GM23248 (cell line): ENCODE results near the gene RABGAP1L. TPM values are rescaled to one million over a fixed set of nuclear protein-coding genes. Genes with fewer than 3 reads are reported as not detected.
"Not testable (repeated sequence)": the region's sequence is repeated elsewhere in the genome, so short reads cannot be mapped to it uniquely, and the experiment has no call there.

Source experiments
- DNase-seq: peaks from one replicate; pipeline ENCODE4 v3.0.0-alpha.2; 2015
- H2AFZ ChIP-seq: fragments of 200-600 bp; sonication (generic); 2 replicates; pipeline ENCODE4 v1.6.1; 2016; ENCODE audit warnings: antibody characterized with exemption
- H3F3A ChIP-seq: fragments of 200-600 bp; sonication (generic); 2 replicates; pipeline ENCODE4 v1.6.1; 2016; ENCODE audit warnings: mild to moderate bottlenecking, antibody characterized with exemption, mixed run types; ENCODE audit not compliant: insufficient read depth
- H3K27ac ChIP-seq: fragments of 200-600 bp; sonication (generic); 2 replicates; pipeline ENCODE4 v1.5.1; 2016; ENCODE audit warnings: mild to moderate bottlenecking
- H3K27me3 ChIP-seq: fragments of 200-600 bp; sonication (generic); replicated peaks from 2 replicates; pipeline ENCODE4 v1.6.1; 2016; ENCODE audit warnings: mild to moderate bottlenecking; ENCODE audit not compliant: insufficient read depth
- H3K36me3 ChIP-seq: fragments of 200-600 bp; sonication (generic); 2 replicates; pipeline ENCODE4 v1.6.1; 2016; ENCODE audit warnings: low read depth, mild to moderate bottlenecking
- H3K4me1 ChIP-seq: fragments of 200-600 bp; sonication (generic); 2 replicates; pipeline ENCODE4 v1.6.1; 2016; ENCODE audit warnings: mild to moderate bottlenecking; ENCODE audit not compliant: insufficient read depth
- H3K4me2 ChIP-seq: fragments of 200-600 bp; sonication (generic); one replicate; pipeline ENCODE4 v1.6.1; 2016; ENCODE audit warnings: mild to moderate bottlenecking; ENCODE audit not compliant: unreplicated experiment
- H3K4me3 ChIP-seq: fragments of 200-600 bp; sonication (generic); 2 replicates; pipeline ENCODE4 v1.5.1; 2016; ENCODE audit warnings: mild to moderate bottlenecking
- H3K79me2 ChIP-seq: fragments of 200-600 bp; sonication (generic); 2 replicates; pipeline ENCODE4 v1.6.1; 2016; ENCODE audit warnings: mild to moderate bottlenecking; ENCODE audit not compliant: insufficient read depth
- H3K9ac ChIP-seq: fragments of 200-600 bp; sonication (generic); 2 replicates; pipeline ENCODE4 v1.6.1; 2016; ENCODE audit warnings: mild to moderate bottlenecking
- H3K9me2 ChIP-seq: fragments of 200-600 bp; sonication (generic); 2 replicates; pipeline ENCODE4 v1.6.1; 2016; ENCODE audit warnings: mixed run types, mild to moderate bottlenecking, moderate library complexity; ENCODE audit not compliant: insufficient read depth
- H3K9me3 ChIP-seq: fragments of 200-600 bp; sonication (generic); one replicate; pipeline ENCODE4 v1.6.1; 2017; ENCODE audit warnings: low read depth
- H4K20me1 ChIP-seq: fragments of 200-600 bp; sonication (generic); 2 replicates; pipeline ENCODE4 v1.6.0; 2016; ENCODE audit not compliant: insufficient read depth
- EZH2 ChIP-seq: fragments of 200-600 bp; sonication (generic); IDR thresholded peaks from 2 replicates; pipeline ENCODE4 v1.6.1; 2018; ENCODE audit warnings: antibody characterized with exemption, mild to moderate bottlenecking; ENCODE audit not compliant: insufficient read depth, poor library complexity, severe bottlenecking
- EZH2phosphoT487 ChIP-seq: fragments of 200-600 bp; sonication (generic); IDR thresholded peaks from 2 replicates; pipeline ENCODE4 v1.6.1; 2018; ENCODE audit warnings: antibody characterized with exemption, moderate library complexity, mild to moderate bottlenecking, low read depth; ENCODE audit not compliant: insufficient read depth
- WGBS, 2 experiments: methylation state at CpG; one replicate each; pipeline ENCODE4 v1.1.6; 2015 to 2017; ENCODE audit warnings: low lambda C conversion rate in 2 of 2, low coverage in 1 of 2; ENCODE audit errors: missing lambda C conversion rate in 2 of 2; 5-methylcytosine and 5-hydroxymethylcytosine counted together
- in situ Hi-C: fragments of 300-500 bp; cut with MboI; formaldehyde crosslinking; loops from 2 replicates; pipeline ENCODE4 v1.15.0; 2020
- polyA plus RNA-seq: library from polyadenylated mRNA; unstranded; fragments of >200 nt; fragmentation: Nextera tagmentation; extraction: Ambion mirVana; gene quantifications from 2 replicates; pipeline ENCODE4 v1.2.1, GENCODE V29; 2016
- total RNA-seq: library from RNA; depleted of rRNA; stranded (reverse); fragments of >200 nt; shearing (Covaris generic); gene quantifications from 2 replicates; pipeline ENCODE4 v1.2.3, GENCODE V29; 2014

Gene RABGAP1L
- total and polyA plus RNA-seq, 2 experiments from 2014 or later = 13.7 to 21.6 TPM

- no peak overlapping the region for H3K27ac ChIP-seq
- H3F3A ChIP-seq = no peaks in the 10 kb centered on the region
- no peaks in the 10 kb centered on the region for H3K9me3 ChIP-seq
- no peak overlapping the region for H3K9ac ChIP-seq
- no peak for DNase-seq
- no peak overlapping the region for H2AFZ ChIP-seq
- H3K4me1 ChIP-seq = no peaks in the 10 kb centered on the region
- H3K36me3 ChIP-seq = no peaks in the 10 kb centered on the region
- peaks cover 80% of the 10 kb centered on the region for H3K79me2 ChIP-seq
- no peak overlapping the region for H3K4me2 ChIP-seq
- no peak overlapping the region for H3K4me3 ChIP-seq
- TF ChIP-seq EZH2 (no peak), EZH2phosphoT487 (no peak)
- in situ Hi-C loops = no loop called here
- H4K20me1 ChIP-seq = no peaks in the 10 kb centered on the region
- no peaks in the 10 kb centered on the region for H3K27me3 ChIP-seq
- 82 to 84% methylated on average over 3 of the region's 3 CpGs for WGBS, 2 experiments
- no peaks in the 10 kb centered on the region for H3K9me2 ChIP-seq
Observed at GRCh38 chr1:174169342-174169741, 10.0 kb downstream of the RABGAP1L start.

- Histone ChIP-seq H3K9ac (no peak overlapping the region), H3K9me3 (no peaks in the 10 kb centered on the region), H3K27me3 (no peaks in the 10 kb centered on the region), H4K20me1 (no peaks in the 10 kb centered on the region), H3K4me1 (no peaks in the 10 kb centered on the region), H3K27ac (no peak overlapping the region), H3F3A (no peaks in the 10 kb centered on the region), H3K4me3 (no peak overlapping the region), H3K36me3 (no peaks in the 10 kb centered on the region), H3K4me2 (no peak overlapping the region), H3K9me2 (no peaks in the 10 kb centered on the region), H3K79me2 (peaks cover 77% of the 10 kb centered on the region), H2AFZ (no peak overlapping the region)
- in situ Hi-C loops = no loop called here
- no peak for TF ChIP-seq EZH2phosphoT487
- no peak for TF ChIP-seq EZH2
- WGBS, 2 experiments = 96 to 98% methylated on average over 1 of the region's 1 CpG
- DNase-seq = no peak
Observed at GRCh38 chr1:174171073-174171472, 11.8 kb downstream of the RABGAP1L start.

- Histone ChIP-seq H3K79me2 (peaks cover 83% of the 10 kb centered on the region), H3K9ac (no peak overlapping the region)
Observed at GRCh38 chr1:174174461-174175329, 15.4 kb downstream of the RABGAP1L start.

GRCh38 chr1:174178459-174178858 lies 19.1 kb downstream of the RABGAP1L start:
- H3F3A ChIP-seq, H3K4me1 ChIP-seq, H3K27ac ChIP-seq, H3K9ac ChIP-seq, H2AFZ ChIP-seq, H4K20me1 ChIP-seq, H3K9me2 ChIP-seq, H3K36me3 ChIP-seq, H3K9me3 ChIP-seq, DNase-seq, in situ Hi-C loops, H3K4me2 ChIP-seq, H3K27me3 ChIP-seq, H3K4me3 ChIP-seq: not testable (repeated sequence)
- peaks cover 69% of the 10 kb centered on the region for H3K79me2 ChIP-seq
- WGBS, 2 experiments = 95% methylated on average over 2 of the region's 2 CpGs

More at GRCh38 chr1:174174461-174175329, 15.4 kb downstream of the RABGAP1L start:
- Histone ChIP-seq H3K4me1 (no peaks in the 10 kb centered on the region), H3K27ac (no peak overlapping the region), H2AFZ (no peak overlapping the region), H3K4me2 (no peak overlapping the region), H3K9me3 (no peaks in the 10 kb centered on the region), H3K36me3 (no peaks in the 10 kb centered on the region), H3F3A (no peaks in the 10 kb centered on the region), H3K9me2 (no peaks in the 10 kb centered on the region), H3K27me3 (no peaks in the 10 kb centered on the region), H4K20me1 (no peaks in the 10 kb centered on the region), H3K4me3 (no peak overlapping the region)
- 94 to 95% methylated on average over 6 of the region's 6 CpGs for WGBS, 2 experiments
- in situ Hi-C loops = no loop called here
- DNase-seq = no peak
- TF ChIP-seq EZH2 (no peak), EZH2phosphoT487 (no peak)
